Tongue (tissue), 2 donors: ENCODE data around the gene GRIN2A. TPM values are rescaled to one million over a fixed set of nuclear protein-coding genes. Genes with fewer than 3 reads are reported as not detected.

Experiments used
- DNase-seq: peaks from one replicate; pipeline ENCODE4 v3.0.0-alpha.2; 2015
- total RNA-seq: library from RNA; depleted of rRNA; stranded (reverse); fragments of >200 nt; gene quantifications from one replicate; pipeline ENCODE4 v1.2.3, GENCODE V29; 2014

The GRIN2A gene
- 0.82 TPM for total RNA-seq

- DNase-seq: peak; percentile 11
Measured at GRCh38 chr16:10182222-10183053, at the start of gene GRIN2A. Gene GRIN2A, minus strand, starts transcription at chr16:10182428. Its CDS starts 2,017 bp downstream, at chr16:10180411.

- no peak for DNase-seq
Measured at GRCh38 chr16:10231563-10231962, 49.3 kb upstream of the GRIN2A start.

- no peak for DNase-seq
Measured at GRCh38 chr16:10228779-10229178, 46.6 kb upstream of the GRIN2A start.

GRCh38 chr16:10226987-10227306 lies 44.7 kb upstream of the GRIN2A start:
- no peak for DNase-seq

- no peak for DNase-seq
Measured at GRCh38 chr16:10226141-10226986, 44.1 kb upstream of the GRIN2A start.

GRCh38 chr16:10225653-10226052 lies 43.4 kb upstream of the GRIN2A start:
- no peak for DNase-seq

- DNase-seq: peak; percentile 21
Measured at GRCh38 chr16:10224850-10225249, 42.6 kb upstream of the GRIN2A start.

- no peak for DNase-seq
Measured at GRCh38 chr16:10220942-10221341, 38.7 kb upstream of the GRIN2A start.

GRCh38 chr16:10219742-10220141 lies 37.5 kb upstream of the GRIN2A start:
- no peak for DNase-seq

GRCh38 chr16:10218490-10219206 lies 36.4 kb upstream of the GRIN2A start:
- DNase-seq: no peak

- DNase-seq: no peak
Measured at GRCh38 chr16:10213748-10214147, 31.5 kb upstream of the GRIN2A start.

GRCh38 chr16:10210944-10211343 lies 28.7 kb upstream of the GRIN2A start:
- no peak for DNase-seq

GRCh38 chr16:10206865-10207264 lies 24.6 kb upstream of the GRIN2A start:
- no peak for DNase-seq

GRCh38 chr16:10206215-10206614 lies 24.0 kb upstream of the GRIN2A start:
- DNase-seq: no peak

GRCh38 chr16:10205688-10206087 lies 23.5 kb upstream of the GRIN2A start:
- DNase-seq: no peak

- DNase-seq: no peak
Measured at GRCh38 chr16:10202649-10203048, 20.4 kb upstream of the GRIN2A start.

- DNase-seq: no peak
Measured at GRCh38 chr16:10200637-10201586, 18.7 kb upstream of the GRIN2A start.

GRCh38 chr16:10196999-10197398 lies 14.8 kb upstream of the GRIN2A start:
- no peak for DNase-seq

- DNase-seq: no peak
Measured at GRCh38 chr16:10191096-10191495, 8.9 kb upstream of the GRIN2A start.

- DNase-seq: no peak
Measured at GRCh38 chr16:10189861-10190390, 7.7 kb upstream of the GRIN2A start.

- DNase-seq: no peak
Measured at GRCh38 chr16:10188236-10188635, 6.0 kb upstream of the GRIN2A start.
